Keratinocyte (primary cell): Measurements from ENCODE around the gene CRYL1. TPM values are rescaled to one million over a fixed set of nuclear protein-coding genes. Genes with fewer than 3 reads are reported as not detected.
A peak's percentile ranks its signal among the peaks of the same experiment; 100 is the strongest.

Experiments used
- DNase-seq: peaks from one replicate; pipeline ENCODE4 v3.0.0-alpha.2; 2011; ENCODE audit warnings: low read depth, missing footprints, low spot score
- FAIRE-seq: peaks from 2 replicates; lab custom pipeline; 2011; peaks lifted over from hg19 to GRCh38; lab: Jason Lieb, UNC
- H2AFZ ChIP-seq: 2 replicates; pipeline ENCODE4 v1.6.0; 2012; ENCODE audit warnings: low read length, control low read depth, inconsistent platforms; ENCODE audit not compliant: control insufficient read depth
- H3K27ac ChIP-seq: 2 replicates; pipeline ENCODE4 v1.5.1; 2011; ENCODE audit warnings: low read length; ENCODE audit not compliant: control insufficient read depth, insufficient read depth
- H3K27me3 ChIP-seq: 3 replicates; pipeline ENCODE4 v1.6.0; 2011; ENCODE audit warnings: low read length; ENCODE audit not compliant: control insufficient read depth, insufficient read depth; ENCODE audit errors: extremely low read depth
- H3K36me3 ChIP-seq, 2 experiments: 2 replicates in 1 of 2; 3 replicates in 1 of 2; pipeline ENCODE4 v1.5.1; 2011; ENCODE audit warnings: low read length in 2 of 2, mild to moderate bottlenecking in 1 of 2; ENCODE audit not compliant: control insufficient read depth in 2 of 2, insufficient read depth in 2 of 2; ENCODE audit errors: extremely low read depth in 1 of 2
- H3K4me1 ChIP-seq: 3 replicates; pipeline ENCODE4 v1.5.1; 2011; ENCODE audit warnings: low read length; ENCODE audit not compliant: control insufficient read depth, insufficient read depth; ENCODE audit errors: extremely low read depth
- H3K4me2 ChIP-seq: 3 replicates; pipeline ENCODE4 v1.6.0; 2011; ENCODE audit warnings: low read depth, low read length; ENCODE audit not compliant: control insufficient read depth, insufficient read depth; ENCODE audit errors: extremely low read depth
- H3K4me3 ChIP-seq, 3 experiments: fragments of 200-600 bp in 1 of 3; sonication (generic) in 1 of 3; 2 replicates in 2 of 3; 3 replicates in 1 of 3; pipeline ENCODE4 v1.5.1; 2011 to 2016; ENCODE audit warnings: low read length in 3 of 3, mild to moderate bottlenecking in 3 of 3, control low read depth in 2 of 3, inconsistent platforms in 1 of 3, low read depth in 1 of 3, mixed read lengths in 1 of 3, mixed run types in 1 of 3, moderate library complexity in 1 of 3; ENCODE audit not compliant: control insufficient read depth in 2 of 3, insufficient read depth in 2 of 3; ENCODE audit errors: extremely low read depth in 1 of 3
- H3K79me2 ChIP-seq: 2 replicates; pipeline ENCODE4 v1.6.0; 2012; ENCODE audit warnings: low read length; ENCODE audit not compliant: control insufficient read depth, insufficient read depth
- H3K9ac ChIP-seq: 3 replicates; pipeline ENCODE4 v1.6.0; 2011; ENCODE audit warnings: low read length; ENCODE audit not compliant: control insufficient read depth, insufficient read depth; ENCODE audit errors: extremely low read depth
- H3K9me1 ChIP-seq: 3 replicates; pipeline ENCODE4 v1.6.0; 2011; ENCODE audit warnings: low read length; ENCODE audit not compliant: control insufficient read depth, insufficient read depth; ENCODE audit errors: extremely low read depth
- H3K9me3 ChIP-seq: 2 replicates; pipeline ENCODE4 v1.5.1; 2012; ENCODE audit warnings: low read depth, low read length; ENCODE audit not compliant: control insufficient read depth
- H4K20me1 ChIP-seq: 3 replicates; pipeline ENCODE4 v1.6.0; 2011; ENCODE audit warnings: low read length; ENCODE audit not compliant: control insufficient read depth, insufficient read depth; ENCODE audit errors: extremely low read depth
- EZH2 ChIP-seq: IDR thresholded peaks from one replicate; pipeline ENCODE4 v1.6.1; 2012; ENCODE audit warnings: inconsistent platforms, mild to moderate bottlenecking, low read length, moderate library complexity
- dilution Hi-C: fragments of 300-500 bp; cut with MboI; formaldehyde crosslinking; loops from one replicate; pipeline ENCODE4 v1.7.0; 2020; ENCODE audit warnings: low sequenced_read_pairs; ENCODE audit not compliant: extremely low pct_ligation_motif_present
- polyA plus RNA-seq, 5 experiments: library from polyadenylated mRNA; depleted of rRNA in 3 of 5; stranded (reverse) in 3 of 5; stranded (forward) in 1 of 5; unstranded in 1 of 5; fragments of >200 nt; gene quantifications; 1 replicate in 1 of 5; 2 replicates in 3 of 5; 3 replicates in 1 of 5; pipeline versions ENCODE4 v1.2.1 to v1.2.3, GENCODE V29; 2011 to 2012; ENCODE audit warnings: missing spikeins in 2 of 5, low read depth in 1 of 5, low replicate concordance in 1 of 5
- TF ChIP-seq, protein P1 (sequence below), 3 experiments: IDR thresholded peaks in 1 of 3; conservative IDR thresholded peaks in 1 of 3; optimal IDR thresholded peaks in 1 of 3; 2 replicates in 2 of 3; 3 replicates in 1 of 3; pipeline versions ENCODE3 to v1.5.1; 2011; ENCODE audit warnings: low read length in 3 of 3, mild to moderate bottlenecking in 3 of 3, moderate library complexity in 2 of 3, control low read depth in 1 of 3, inconsistent platforms in 1 of 3; ENCODE audit not compliant: insufficient read depth in 2 of 3; ENCODE audit errors: extremely low read depth in 1 of 3

CRYL1 gene
- polyA plus RNA-seq, 1 donor (not counting 4 experiments of a cell fraction or from before 2014, with no cell fraction given) = 27.2 TPM

DNA sequence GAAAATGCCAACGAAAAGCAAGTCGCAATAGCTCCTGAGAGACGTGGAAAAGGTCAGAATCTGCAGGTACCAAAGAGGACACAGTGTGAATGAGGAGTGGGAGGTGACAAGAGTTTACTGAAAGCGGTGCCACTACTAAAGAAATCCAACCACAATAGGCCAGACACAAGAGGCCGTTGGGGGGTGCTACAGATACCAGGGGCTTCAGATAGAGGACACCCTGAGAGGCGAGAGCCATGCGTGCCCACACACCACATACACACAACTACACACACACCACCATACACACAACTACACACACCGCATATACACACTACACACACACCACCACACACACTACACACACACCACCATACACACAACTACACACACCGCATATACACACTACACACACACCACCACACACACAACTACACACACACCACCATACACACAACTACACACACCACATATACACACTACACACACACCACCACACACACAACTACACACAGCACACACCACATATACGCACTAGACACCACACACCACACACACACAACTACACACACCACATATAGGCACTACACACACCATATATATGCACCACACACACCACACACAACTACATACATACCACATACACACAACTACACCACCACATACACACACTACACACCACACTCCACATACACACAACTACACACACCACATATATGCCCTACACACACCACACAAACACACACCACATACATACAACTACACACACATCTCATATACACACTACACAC is 28.5 kb downstream of the CRYL1 start:
- Histone ChIP-seq H3K4me2 (no peak overlapping the region), H3K9ac (no peak overlapping the region), H3K79me2 (no peaks in the 10 kb centered on the region), H3K4me1 (peaks cover 13% of the 10 kb centered on the region), H2AFZ (no peak overlapping the region), H3K27ac (no peak overlapping the region), H3K4me3 (no peak overlapping the region), H3K27me3 (no peaks in the 10 kb centered on the region), H3K9me3 (no peaks in the 10 kb centered on the region), H4K20me1 (no peaks in the 10 kb centered on the region), H3K9me1 (no peaks in the 10 kb centered on the region), H3K36me3 (no peaks in the 10 kb centered on the region)
- DNase-seq (no peak), FAIRE-seq (no peak)
- dilution Hi-C loops = loop anchor here (25.0 kb wide), 1 partner anchor 310 kb away; the partner anchor contains the start of gene GJB2
- TF ChIP-seq EZH2 = no peak
- TF ChIP-seq, protein P1, sequence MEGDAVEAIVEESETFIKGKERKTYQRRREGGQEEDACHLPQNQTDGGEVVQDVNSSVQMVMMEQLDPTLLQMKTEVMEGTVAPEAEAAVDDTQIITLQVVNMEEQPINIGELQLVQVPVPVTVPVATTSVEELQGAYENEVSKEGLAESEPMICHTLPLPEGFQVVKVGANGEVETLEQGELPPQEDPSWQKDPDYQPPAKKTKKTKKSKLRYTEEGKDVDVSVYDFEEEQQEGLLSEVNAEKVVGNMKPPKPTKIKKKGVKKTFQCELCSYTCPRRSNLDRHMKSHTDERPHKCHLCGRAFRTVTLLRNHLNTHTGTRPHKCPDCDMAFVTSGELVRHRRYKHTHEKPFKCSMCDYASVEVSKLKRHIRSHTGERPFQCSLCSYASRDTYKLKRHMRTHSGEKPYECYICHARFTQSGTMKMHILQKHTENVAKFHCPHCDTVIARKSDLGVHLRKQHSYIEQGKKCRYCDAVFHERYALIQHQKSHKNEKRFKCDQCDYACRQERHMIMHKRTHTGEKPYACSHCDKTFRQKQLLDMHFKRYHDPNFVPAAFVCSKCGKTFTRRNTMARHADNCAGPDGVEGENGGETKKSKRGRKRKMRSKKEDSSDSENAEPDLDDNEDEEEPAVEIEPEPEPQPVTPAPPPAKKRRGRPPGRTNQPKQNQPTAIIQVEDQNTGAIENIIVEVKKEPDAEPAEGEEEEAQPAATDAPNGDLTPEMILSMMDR (optimal IDR thresholded peaks at IDR 0.05 in 1 of 3, IDR thresholded peaks at IDR 0.05 in 1 of 3, conservative IDR thresholded peaks at IDR 0.05 in 1 of 3; ENCODE audit: extremely low read depth in 1 of 3, insufficient read depth in 2 of 3, low read length in 3 of 3) = no peak

DNA sequence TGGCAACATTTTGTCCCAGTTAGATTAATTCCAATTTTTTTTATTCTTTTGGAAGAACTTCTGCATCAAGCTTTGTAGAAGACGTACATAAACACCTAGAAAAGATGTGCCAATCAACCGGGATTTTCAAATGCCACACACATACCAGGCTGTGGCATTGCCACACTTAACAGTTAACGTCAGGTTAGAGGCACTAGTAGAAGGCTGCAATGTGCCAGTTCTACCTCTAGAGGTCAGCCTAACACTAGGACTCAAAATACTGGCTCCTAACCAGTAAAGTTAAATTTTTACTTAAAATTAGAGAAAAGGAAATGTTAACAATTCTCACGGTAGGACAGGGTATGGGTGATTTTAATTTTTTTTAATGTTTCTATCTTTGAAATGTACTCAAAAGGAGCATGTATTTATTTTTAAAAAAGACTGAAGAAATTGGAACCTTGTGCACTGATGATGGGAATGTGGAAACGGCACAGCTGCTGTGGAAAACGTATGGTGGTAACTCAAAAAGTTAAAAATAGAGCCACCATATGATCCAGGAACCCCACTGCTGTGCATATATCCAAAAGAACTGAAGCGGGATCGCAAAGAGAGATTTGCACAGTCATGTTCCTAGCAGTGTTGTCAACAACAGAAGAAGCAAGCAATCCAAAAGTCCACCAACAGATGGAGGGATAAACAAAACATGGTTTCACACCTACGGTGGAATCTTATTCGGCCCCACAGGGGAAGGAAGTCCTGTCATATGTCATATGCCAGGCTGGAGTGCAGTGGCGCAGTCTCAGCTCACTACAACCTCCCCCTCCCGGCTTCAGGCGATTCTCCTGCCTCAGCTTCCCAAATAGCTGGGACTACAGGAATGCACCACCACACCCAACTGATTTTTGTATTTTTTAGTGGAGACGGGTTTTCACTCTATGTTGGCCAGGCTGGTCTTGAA is 30.3 kb downstream of the CRYL1 start:
- H3K27me3 ChIP-seq = no peaks in the 10 kb centered on the region
- no peak overlapping the region for H3K9ac ChIP-seq
- H2AFZ ChIP-seq = no peak overlapping the region
- H3K79me2 ChIP-seq = no peaks in the 10 kb centered on the region
- no peak overlapping the region for H3K27ac ChIP-seq
- peaks cover 13% of the 10 kb centered on the region for H3K4me1 ChIP-seq
- no peaks in the 10 kb centered on the region for H3K36me3 ChIP-seq
- no peaks in the 10 kb centered on the region for H4K20me1 ChIP-seq
- H3K4me3 ChIP-seq = no peak overlapping the region
- dilution Hi-C loops = loop anchor here (25.0 kb wide), 1 partner anchor 308 kb away; the partner anchor contains the start of gene GJB2
- H3K9me3 ChIP-seq = no peaks in the 10 kb centered on the region
- H3K4me2 ChIP-seq = peak overlapping the region; percentile 9
- FAIRE-seq = peak; percentile 87
- no peaks in the 10 kb centered on the region for H3K9me1 ChIP-seq
- DNase-seq = no peak
- TF ChIP-seq EZH2 = no peak
- TF ChIP-seq, protein P1 (optimal IDR thresholded peaks at IDR 0.05 in 1 of 3, IDR thresholded peaks at IDR 0.05 in 1 of 3, conservative IDR thresholded peaks at IDR 0.05 in 1 of 3; ENCODE audit: extremely low read depth in 1 of 3, insufficient read depth in 2 of 3, low read length in 3 of 3) = peak; percentile 73 to 77 (median 77)
